Fibroblast of lung (primary cell): ENCODE data around the gene TNFAIP8L3.

ENCODE experiments used
- EZH2 ChIP-seq: IDR thresholded peaks from 2 replicates; pipeline ENCODE4 v1.5.1; 2012; ENCODE audit warnings: low read length, control low read depth, mild to moderate bottlenecking; ENCODE audit errors: missing control alignments
- TF ChIP-seq, protein P1 (sequence below), 2 donors: IDR thresholded peaks in 1 of 2; conservative IDR thresholded peaks in 1 of 2; 1 replicate in 1 of 2; 2 replicates in 1 of 2; pipeline ENCODE4 v1.5.1; 2011 to 2012; ENCODE audit warnings: low read length in 2 of 2, control low read depth in 1 of 2, inconsistent platforms in 1 of 2, low read depth in 1 of 2, mild to moderate bottlenecking in 1 of 2

DNA sequence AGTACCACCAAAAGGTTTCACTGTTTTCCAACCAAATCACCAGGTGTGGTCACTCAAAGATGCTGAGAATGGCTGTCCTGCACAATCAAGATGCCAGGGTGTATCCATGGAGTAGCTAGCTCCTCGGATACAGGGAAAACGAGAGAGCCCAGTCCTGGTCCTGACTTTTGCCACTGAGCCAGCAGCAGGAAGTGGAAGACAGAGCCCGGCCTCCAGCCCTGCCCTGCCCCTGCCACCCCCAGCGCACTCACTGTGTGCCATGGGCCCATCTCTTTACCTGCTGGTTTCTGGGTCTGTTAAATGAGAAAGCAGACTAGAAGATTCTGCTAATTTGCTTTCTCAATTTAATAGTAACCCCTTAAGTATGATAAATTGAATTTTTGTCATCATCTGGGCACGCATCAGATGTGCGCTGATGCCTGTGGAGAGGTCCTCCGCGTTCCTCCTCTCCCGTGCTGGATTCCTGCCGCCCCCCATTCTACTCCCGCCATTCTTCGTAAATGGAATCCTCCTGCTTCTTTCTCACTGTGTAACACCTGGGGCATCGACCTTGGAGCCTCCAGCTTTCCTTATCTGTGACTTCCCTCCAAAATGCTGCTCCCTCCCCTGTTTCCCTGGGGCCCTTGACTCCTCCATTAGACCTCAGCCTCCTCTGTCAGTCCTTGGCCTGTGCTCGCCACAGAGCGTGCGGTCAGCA, 18.0 kb downstream of the TNFAIP8L3 start:
- no peak for TF ChIP-seq EZH2
- TF ChIP-seq, protein P1, sequence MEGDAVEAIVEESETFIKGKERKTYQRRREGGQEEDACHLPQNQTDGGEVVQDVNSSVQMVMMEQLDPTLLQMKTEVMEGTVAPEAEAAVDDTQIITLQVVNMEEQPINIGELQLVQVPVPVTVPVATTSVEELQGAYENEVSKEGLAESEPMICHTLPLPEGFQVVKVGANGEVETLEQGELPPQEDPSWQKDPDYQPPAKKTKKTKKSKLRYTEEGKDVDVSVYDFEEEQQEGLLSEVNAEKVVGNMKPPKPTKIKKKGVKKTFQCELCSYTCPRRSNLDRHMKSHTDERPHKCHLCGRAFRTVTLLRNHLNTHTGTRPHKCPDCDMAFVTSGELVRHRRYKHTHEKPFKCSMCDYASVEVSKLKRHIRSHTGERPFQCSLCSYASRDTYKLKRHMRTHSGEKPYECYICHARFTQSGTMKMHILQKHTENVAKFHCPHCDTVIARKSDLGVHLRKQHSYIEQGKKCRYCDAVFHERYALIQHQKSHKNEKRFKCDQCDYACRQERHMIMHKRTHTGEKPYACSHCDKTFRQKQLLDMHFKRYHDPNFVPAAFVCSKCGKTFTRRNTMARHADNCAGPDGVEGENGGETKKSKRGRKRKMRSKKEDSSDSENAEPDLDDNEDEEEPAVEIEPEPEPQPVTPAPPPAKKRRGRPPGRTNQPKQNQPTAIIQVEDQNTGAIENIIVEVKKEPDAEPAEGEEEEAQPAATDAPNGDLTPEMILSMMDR (conservative IDR thresholded peaks at IDR 0.05 in 1 of 2, IDR thresholded peaks at IDR 0.05 in 1 of 2; ENCODE audit: low read depth in 1 of 2, low read length in 2 of 2) = no peak
